ENCODE results near the gene TPTE.
"Not testable (repeated sequence)": the region's sequence is repeated elsewhere in the genome, so short reads cannot be mapped to it uniquely, and the experiment has no call there.

- TF ChIP-seq CTCF (IDR thresholded peaks at IDR 0.05; ENCODE audit: low read depth, low read length); POLR2A (IDR thresholded peaks at IDR 0.05; ENCODE audit: extremely low read depth, insufficient read length): not testable (repeated sequence)
These were observed 53.3 kb downstream of the TPTE start for GRCh38 chr21:10574531-10575310.

Data from NB4 (cell line).